GM19193 (cell line): Measurements from ENCODE around the gene CCL17.

ENCODE experiments used
- POLR2A ChIP-seq: IDR thresholded peaks from 4 replicates; pipeline ENCODE4 v1.6.1; 2011; ENCODE audit not compliant: insufficient read depth, insufficient read length; ENCODE audit errors: extremely low read depth

Gene CCL17

DNA sequence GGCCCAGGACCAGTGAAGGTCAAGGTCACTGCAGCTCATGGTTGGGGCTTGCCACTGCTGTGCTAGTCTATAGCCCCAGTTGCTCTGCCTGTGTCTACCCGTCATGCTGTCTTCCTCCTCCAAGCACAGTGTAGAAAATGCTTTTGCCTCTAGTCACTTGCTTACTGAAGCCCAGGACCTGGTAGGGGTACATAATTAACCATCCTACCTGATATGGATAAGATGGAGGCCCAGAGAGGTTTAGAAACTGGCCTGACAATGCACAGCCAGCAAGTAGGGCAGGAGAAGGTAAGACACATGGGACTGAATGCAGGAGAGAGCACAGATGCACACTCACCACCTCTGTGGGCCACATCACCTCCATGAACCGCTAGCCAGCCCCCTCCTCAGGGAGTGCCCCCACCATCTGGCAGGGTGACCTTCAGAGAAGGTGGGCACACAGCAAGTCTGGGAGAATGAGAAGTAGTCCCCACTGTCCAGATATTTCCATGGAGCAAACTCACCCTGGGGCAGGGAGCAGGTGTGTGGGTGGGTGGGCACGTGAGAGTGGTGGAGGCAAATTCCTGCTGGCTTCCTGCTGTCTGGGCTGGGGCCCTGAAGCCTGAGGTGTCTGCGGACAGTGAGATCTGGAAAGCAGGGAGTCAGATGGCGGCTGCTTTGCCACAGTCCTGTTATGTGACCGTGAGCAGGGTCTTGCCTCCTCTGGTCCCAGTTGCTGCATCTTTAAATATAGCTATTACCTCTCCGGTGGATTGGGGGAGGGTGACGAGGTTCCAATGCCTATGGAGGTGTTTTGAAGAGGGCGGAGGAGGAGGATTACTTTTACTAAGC lies 31.2 kb upstream of the CCL17 start:
- TF ChIP-seq POLR2A: no peak

DNA sequence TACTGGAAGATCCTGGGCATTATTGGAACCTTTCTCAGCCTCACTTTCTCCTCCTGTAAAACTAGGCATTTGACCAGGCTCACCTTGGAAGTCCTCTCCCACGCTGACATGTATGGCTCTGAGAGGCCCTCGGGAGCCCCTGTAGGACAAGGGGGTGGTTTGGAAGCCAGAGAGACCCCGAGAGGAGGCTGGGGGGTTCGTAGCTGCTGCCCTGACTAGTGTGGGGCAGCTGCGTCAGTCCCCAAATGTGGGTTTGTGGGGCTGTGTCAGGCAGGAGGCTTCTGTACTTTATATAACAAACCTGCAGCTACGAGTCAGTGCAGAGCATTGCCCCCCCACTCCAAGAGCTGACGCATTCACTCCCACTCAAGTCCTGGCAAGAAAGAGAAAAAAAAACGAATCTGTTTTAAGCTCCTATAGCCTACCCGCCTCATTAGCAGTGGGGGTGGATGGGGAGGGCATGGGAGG lies 30.5 kb upstream of the CCL17 start:
- no peak for TF ChIP-seq POLR2A

DNA sequence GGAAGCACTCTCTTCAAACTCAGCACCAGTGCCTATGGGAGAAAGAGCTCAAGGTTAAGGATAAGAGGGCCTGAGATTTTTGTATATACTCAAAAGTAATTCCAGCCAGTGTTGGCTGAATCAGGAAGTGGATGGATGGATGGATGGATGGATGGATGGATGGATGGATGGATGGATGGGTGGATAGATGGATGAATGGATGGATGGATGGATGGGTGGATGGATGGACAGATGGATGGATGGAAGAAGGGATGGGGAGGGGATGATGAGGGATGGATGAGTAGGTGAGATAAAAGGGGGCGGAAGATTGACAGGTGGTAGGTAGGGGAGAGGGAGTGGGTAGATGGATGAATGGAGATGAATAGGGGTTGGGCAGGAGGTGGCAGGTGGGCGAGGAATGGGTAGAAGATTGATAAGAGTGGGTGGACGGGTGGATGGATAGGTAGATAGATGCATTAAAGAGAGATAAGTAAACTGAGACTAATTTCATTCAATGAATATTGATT lies 28.2 kb upstream of the CCL17 start:
- TF ChIP-seq POLR2A: no peak

DNA sequence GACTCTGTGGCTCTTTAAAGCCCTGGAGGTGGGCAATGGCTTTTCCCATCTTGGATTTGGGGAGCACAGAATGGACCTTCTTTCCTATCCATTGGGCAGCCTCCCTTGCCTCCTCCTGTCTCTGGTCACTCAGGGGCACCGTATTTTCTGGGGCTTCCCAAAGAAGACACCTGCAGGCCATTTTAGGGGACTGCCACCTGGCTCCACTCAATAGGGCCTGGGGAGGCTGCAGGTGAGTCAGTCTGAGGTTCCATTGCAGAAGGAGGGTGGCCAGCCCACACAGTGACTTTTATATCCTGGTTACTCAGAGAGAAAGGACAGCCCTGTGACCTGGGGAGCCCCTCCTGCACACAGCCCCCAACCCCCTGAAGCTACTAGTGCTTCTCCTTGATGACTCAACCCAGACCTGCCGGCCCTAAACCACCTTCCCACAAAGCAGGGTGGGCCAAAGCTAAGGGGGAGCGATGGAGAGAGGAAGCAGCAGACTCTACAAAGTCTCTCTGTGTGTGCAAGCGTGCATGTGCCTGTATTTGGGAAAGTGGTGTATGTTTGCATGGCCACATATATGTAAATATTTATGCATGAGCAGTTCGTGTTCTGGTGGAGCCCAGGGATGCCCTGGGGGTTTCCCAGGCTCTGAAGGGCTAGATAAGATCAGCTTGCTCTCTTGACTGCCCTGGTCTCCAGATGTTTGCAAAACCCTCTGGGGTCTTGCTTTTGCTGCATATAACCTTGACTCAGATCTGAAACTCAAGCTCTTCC lies 27.3 kb upstream of the CCL17 start:
- peak; percentile 24 for TF ChIP-seq POLR2A

DNA sequence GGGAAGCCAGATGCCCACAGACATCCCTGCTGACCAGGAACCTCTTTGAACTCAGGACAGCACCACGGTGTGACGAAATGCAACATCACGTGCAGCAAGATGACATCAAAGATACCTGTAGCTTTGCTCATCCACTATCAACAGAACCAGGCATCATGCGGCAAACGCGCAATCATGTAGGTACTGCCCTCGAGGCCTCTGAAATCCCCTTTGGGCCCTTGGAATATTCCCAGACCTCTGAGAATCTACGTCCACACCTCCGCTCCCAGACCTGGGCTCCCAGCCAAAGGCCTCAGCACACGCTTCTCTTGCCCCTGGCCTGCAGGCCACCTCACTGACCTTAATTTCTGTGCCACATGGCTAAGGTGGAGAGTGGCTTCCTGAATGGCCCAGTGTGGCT lies 25.0 kb upstream of the CCL17 start:
- no peak for TF ChIP-seq POLR2A

DNA sequence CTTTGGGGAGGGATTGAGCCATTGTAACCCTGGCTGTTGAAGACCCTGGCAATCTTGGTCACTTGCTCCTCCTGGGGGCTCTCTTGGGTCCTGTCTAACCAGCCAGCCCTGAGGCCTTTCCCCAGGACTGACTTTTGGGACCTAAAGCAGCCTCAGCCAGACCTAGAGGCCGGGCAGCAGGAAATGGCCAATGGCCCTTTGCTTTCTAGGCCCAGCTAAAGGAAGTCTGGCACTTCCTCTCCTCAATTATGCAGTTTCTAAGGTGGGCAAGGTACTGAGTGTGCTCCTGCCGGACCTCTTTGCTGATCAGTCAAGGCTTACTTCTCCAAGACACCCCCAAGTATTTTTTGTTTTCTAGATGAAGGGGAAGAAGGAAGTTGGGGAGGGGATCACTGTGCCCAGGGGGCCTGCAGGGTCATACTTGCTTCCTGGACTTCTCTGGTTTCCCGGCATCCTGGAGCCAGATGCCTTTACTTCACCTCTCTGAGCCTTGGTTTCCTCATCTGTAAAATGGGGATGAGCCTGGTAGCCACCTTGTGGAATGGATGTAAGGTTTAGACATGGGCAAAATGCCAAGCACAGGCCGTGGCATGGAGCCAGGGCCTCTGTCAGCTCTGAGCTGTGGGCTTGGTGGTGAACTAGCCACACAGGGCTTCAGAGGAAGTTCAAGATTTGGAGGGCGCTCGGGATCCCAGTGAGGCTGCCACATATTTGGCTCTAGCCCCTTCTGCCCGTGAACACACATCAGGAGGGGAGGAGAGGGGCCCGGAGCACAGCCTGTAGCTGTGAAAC lies 23.7 kb upstream of the CCL17 start:
- TF ChIP-seq POLR2A: no peak

DNA sequence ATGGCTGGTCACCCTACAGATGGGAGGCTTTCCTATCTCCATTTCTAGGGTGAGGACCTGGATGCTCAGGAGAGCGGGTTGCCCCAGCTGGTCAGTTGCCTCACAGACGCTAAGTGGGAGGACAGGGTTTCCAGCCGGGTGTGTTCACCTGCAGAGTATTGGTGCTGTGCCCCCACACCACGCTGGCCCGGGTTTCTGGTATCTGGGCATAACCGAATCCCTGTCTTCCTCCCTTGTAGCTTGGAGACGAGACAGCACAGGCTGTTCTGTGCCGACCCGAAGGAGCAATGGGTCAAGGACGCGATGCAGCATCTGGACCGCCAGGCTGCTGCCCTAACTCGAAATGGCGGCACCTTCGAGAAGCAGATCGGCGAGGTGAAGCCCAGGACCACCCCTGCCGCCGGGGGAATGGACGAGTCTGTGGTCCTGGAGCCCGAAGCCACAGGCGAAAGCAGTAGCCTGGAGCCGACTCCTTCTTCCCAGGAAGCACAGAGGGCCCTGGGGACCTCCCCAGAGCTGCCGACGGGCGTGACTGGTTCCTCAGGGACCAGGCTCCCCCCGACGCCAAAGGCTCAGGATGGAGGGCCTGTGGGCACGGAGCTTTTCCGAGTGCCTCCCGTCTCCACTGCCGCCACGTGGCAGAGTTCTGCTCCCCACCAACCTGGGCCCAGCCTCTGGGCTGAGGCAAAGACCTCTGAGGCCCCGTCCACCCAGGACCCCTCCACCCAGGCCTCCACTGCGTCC lies 22.6 kb upstream of the CCL17 start:
- TF ChIP-seq POLR2A: no peak

DNA sequence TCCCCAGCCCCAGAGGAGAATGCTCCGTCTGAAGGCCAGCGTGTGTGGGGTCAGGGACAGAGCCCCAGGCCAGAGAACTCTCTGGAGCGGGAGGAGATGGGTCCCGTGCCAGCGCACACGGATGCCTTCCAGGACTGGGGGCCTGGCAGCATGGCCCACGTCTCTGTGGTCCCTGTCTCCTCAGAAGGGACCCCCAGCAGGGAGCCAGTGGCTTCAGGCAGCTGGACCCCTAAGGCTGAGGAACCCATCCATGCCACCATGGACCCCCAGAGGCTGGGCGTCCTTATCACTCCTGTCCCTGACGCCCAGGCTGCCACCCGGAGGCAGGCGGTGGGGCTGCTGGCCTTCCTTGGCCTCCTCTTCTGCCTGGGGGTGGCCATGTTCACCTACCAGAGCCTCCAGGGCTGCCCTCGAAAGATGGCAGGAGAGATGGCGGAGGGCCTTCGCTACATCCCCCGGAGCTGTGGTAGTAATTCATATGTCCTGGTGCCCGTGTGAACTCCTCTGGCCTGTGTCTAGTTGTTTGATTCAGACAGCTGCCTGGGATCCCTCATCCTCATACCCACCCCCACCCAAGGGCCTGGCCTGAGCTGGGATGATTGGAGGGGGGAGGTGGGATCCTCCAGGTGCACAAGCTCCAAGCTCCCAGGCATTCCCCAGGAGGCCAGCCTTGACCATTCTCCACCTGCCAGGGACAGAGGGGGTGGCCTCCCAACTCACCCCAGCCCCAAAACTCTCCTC lies 21.9 kb upstream of the CCL17 start:
- TF ChIP-seq POLR2A: no peak

DNA sequence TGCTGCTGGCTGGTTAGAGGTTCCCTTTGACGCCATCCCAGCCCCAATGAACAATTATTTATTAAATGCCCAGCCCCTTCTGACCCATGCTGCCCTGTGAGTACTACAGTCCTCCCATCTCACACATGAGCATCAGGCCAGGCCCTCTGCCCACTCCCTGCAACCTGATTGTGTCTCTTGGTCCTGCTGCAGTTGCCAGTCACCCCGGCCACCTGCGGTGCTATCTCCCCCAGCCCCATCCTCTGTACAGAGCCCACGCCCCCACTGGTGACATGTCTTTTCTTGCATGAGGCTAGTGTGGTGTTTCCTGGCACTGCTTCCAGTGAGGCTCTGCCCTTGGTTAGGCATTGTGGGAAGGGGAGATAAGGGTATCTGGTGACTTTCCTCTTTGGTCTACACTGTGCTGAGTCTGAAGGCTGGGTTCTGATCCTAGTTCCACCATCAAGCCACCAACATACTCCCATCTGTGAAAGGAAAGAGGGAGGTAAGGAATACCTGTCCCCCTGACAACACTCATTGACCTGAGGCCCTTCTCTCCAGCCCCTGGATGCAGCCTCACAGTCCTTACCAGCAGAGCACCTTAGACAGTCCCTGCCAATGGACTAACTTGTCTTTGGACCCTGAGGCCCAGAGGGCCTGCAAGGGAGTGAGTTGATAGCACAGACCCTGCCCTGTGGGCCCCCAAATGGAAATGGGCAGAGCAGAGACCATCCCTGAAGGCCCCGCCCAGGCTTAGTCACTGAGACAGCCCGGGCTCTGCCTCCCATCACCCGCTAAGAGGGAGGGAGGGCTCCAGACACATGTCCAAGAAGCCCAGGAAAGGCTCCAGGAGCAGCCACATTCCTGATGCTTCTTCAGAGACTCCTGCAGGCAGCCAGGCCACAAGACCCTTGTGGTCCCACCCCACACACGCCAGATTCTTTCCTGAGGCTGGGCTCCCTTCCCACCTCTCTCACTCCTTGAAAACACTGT lies 21.0 kb upstream of the CCL17 start:
- no peak for TF ChIP-seq POLR2A

DNA sequence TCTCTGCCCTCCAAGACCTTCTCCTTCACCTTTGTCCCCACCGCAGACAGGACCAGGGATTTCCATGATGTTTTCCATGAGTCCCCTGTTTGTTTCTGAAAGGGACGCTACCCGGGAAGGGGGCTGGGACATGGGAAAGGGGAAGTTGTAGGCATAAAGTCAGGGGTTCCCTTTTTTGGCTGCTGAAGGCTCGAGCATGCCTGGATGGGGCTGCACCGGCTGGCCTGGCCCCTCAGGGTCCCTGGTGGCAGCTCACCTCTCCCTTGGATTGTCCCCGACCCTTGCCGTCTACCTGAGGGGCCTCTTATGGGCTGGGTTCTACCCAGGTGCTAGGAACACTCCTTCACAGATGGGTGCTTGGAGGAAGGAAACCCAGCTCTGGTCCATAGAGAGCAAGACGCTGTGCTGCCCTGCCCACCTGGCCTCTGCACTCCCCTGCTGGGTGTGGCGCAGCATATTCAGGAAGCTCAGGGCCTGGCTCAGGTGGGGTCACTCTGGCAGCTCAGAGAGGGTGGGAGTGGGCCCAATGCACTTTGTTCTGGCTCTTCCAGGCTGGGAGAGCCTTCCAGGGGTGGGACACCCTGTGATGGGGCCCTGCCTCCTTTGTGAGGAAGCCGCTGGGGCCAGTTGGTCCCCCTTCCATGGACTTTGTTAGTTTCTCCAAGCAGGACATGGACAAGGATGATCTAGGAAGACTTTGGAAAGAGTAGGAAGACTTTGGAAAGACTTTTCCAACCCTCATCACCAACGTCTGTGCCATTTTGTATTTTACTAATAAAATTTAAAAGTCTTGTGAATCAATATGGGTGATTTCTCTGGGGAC lies 20.1 kb upstream of the CCL17 start:
- no peak for TF ChIP-seq POLR2A

DNA sequence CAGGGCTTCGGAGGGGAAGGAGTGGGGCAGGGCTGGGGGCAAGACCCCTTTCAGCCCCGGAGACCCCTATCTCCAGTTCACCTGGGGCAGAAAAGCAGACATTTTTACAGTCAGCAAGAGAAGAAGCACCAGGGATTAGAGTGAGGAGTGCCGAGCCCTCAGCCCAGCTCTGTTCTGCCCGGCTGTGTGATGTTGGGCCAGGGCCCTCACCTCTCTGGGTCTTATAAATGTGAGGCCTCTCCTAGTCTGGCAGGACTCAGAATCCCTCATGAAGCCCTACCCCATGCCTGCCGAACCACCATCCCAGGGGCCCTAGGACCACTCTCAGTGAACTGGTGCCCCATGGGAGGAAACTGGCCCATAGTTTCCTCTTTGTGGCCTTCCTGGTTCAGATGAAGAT lies 19.5 kb upstream of the CCL17 start:
- no peak for TF ChIP-seq POLR2A

DNA sequence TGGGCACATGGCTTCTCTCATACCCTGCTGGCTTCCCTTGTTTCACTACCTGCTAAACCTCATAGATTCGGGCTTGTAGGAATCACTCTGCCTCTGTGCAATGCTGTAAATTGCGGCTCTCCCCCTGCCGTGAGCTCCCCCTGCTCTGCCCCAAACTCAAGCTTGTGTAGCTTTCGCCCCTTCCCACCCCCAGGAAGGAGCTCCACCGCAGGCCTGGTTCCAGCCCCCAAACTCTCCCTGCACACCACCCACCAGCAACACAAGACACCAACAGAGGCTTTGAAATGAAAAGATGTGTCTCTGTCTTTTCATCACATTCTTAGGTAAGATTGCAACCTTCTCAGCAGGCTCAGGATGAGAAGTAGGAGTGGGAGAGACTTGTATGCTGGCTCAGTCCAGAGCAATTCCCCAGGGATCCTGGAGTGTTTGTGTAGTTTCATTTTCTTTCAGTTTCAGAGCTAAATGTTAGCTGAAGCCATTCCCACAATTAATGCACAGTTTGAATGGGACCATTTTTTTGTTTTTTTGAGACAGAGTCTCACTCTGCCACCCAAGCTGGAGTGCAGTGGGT lies 18.1 kb upstream of the CCL17 start:
- TF ChIP-seq POLR2A: no peak
